Measurements from ENCODE around the gene ALDH2.

The ALDH2 gene

GRCh38 chr12:111773801-111774551 is 7.2 kb downstream of the ALDH2 start:
- DNase-seq, result no peak
- no peaks in the 10 kb centered on the region for H3K27me3 ChIP-seq
- H3K9me3 ChIP-seq, result no peaks in the 10 kb centered on the region
- peaks cover 22% of the 10 kb centered on the region for H3K4me1 ChIP-seq
- no peak overlapping the region for H3K4me3 ChIP-seq (ENCODE audit: low read depth, low read length)
- no peak for TF ChIP-seq CTCF (IDR thresholded peaks at IDR 0.05; ENCODE audit: low read depth, low read length)
- peaks cover 10% of the 10 kb centered on the region for H3K36me3 ChIP-seq

DNA sequence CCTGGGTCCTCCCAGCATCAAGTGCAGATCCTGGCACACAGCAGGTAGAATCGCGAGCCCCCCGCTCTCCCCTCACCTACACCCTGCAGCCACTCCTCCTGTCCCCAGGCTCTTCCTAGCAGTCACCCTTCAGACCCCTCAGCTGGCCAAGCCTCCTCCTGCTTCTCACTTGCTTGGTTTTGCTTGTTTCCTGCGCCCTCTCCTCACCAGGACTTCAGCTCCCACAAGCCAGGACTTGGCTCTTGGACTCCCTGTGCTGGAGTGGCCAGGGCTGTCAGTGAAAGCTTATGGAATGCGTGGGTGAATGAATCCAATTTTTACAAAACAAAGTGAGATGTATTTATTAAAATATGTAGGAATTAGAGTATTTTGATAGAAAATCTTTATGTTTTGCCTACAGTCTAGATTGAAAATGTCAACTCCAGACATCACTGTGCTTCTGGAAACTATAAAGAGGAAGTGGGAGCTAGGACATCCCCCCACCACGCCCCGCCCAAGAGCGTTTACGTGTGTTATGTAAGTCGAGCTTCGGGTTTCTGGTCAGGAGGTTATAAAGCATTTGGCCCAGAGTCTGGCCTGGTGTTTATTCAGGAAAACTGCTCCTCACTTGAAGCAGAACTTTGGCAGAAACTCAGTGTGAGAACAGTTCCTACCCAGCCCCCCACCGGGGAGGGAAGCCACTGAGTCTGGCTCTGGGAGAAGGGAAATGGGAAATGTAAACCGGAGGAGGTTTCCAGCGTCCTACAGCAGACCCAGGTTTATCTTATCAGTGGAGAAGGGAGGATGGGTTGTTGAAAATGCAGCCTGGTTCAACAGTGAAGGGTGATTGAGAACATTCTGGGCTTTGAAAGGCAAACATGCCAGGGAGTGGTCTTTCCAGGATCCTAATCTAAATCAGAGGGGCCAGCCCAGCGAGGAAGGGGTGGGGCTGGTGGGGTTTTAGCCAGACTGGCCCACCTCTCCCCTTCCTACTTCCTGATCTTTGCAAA is 8.8 kb downstream of the ALDH2 start:
- H3K9me3 ChIP-seq, result no peaks in the 10 kb centered on the region

GRCh38 chr12:111776836-111777344 is 10.2 kb downstream of the ALDH2 start:
- no peak for DNase-seq
- H3K36me3 ChIP-seq, result peaks cover 21% of the 10 kb centered on the region
- H3K4me1 ChIP-seq, result peaks cover 22% of the 10 kb centered on the region

More for the DNA sequence above, 8.8 kb downstream of the ALDH2 start:
- Histone ChIP-seq H3K4me3 (ENCODE audit: low read depth, low read length) (peak overlapping the region; percentile 24), H3K27me3 (no peaks in the 10 kb centered on the region), H3K4me1 (peaks cover 22% of the 10 kb centered on the region), H3K36me3 (peaks cover 15% of the 10 kb centered on the region)
- no peak for TF ChIP-seq CTCF (IDR thresholded peaks at IDR 0.05; ENCODE audit: low read depth, low read length)
- DNase-seq, result peak; percentile 70

GRCh38 chr12:111777345-111778045 is 10.8 kb downstream of the ALDH2 start:
- Histone ChIP-seq H3K9me3 (no peaks in the 10 kb centered on the region), H3K4me3 (ENCODE audit: low read depth, low read length) (no peak overlapping the region), H3K4me1 (peaks cover 22% of the 10 kb centered on the region)

More at GRCh38 chr12:111776836-111777344, 10.2 kb downstream of the ALDH2 start:
- Histone ChIP-seq H3K4me3 (ENCODE audit: low read depth, low read length) (no peak overlapping the region), H3K9me3 (no peaks in the 10 kb centered on the region), H3K27me3 (no peaks in the 10 kb centered on the region)
- no peak for TF ChIP-seq CTCF (IDR thresholded peaks at IDR 0.05; ENCODE audit: low read depth, low read length)

GRCh38 chr12:111780166-111780565 is 13.4 kb downstream of the ALDH2 start:
- H3K36me3 ChIP-seq, result peaks cover 44% of the 10 kb centered on the region
- H3K27me3 ChIP-seq, result no peaks in the 10 kb centered on the region
- DNase-seq, result no peak
- no peak for TF ChIP-seq CTCF (IDR thresholded peaks at IDR 0.05; ENCODE audit: low read depth, low read length)
- H3K4me3 ChIP-seq (ENCODE audit: low read depth, low read length), result no peak overlapping the region
- no peaks in the 10 kb centered on the region for H3K9me3 ChIP-seq
- H3K4me1 ChIP-seq, result peaks cover 13% of the 10 kb centered on the region

More at GRCh38 chr12:111777345-111778045, 10.8 kb downstream of the ALDH2 start:
- Histone ChIP-seq H3K36me3 (peaks cover 24% of the 10 kb centered on the region), H3K27me3 (no peaks in the 10 kb centered on the region)
- TF ChIP-seq CTCF (IDR thresholded peaks at IDR 0.05; ENCODE audit: low read depth, low read length), result no peak
- no peak for DNase-seq

All from BE2C (cell line).